Measurements from ENCODE around the gene ZNF260.
"Not testable (repeated sequence)": the region's sequence is repeated elsewhere in the genome, so short reads cannot be mapped to it uniquely, and the experiment has no call there.

ZNF260 gene

DNA sequence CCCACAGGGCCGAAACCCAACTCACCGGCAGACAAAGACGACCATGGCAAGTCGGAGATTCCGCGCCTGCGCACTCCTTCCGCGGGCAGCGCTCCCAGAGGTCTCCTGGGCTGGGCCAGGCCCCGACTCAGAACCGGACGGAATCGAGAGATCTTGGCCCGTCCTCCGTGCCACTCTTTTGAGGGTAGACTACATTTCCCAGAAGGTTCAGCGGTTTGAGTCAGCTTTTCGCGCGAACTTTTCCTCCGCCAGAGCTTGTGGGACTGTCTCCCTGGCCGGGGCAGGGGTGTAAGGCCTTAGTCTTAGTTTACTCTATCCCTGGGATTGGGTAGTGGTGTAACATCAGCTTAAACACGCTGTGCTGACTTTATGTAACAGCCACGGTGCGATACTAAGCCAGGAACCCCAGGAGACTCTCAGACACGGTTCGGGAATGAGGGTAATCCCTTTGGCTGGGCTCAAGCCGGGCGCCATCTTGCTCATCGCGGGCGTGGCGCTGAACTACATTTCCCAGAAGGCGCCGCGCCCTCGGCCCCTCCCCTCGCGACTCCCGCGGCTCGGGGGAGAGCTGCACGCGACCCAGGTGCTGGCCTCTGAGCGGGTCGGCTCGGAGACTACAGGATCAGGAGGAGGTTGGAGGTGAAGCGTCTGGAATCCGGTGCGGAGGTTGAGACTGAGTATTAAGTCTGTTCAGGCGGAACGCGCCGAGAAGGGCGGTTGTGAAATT, at the start of gene ZNF260:
Gene ZNF260 (minus strand): TSS at position 78 of the 727 bp plus-strand sequence. CDS start 13,033 bp downstream, outside the sequence.
- DNase-seq (ENCODE audit: low spot score): peak; percentile 92

DNA sequence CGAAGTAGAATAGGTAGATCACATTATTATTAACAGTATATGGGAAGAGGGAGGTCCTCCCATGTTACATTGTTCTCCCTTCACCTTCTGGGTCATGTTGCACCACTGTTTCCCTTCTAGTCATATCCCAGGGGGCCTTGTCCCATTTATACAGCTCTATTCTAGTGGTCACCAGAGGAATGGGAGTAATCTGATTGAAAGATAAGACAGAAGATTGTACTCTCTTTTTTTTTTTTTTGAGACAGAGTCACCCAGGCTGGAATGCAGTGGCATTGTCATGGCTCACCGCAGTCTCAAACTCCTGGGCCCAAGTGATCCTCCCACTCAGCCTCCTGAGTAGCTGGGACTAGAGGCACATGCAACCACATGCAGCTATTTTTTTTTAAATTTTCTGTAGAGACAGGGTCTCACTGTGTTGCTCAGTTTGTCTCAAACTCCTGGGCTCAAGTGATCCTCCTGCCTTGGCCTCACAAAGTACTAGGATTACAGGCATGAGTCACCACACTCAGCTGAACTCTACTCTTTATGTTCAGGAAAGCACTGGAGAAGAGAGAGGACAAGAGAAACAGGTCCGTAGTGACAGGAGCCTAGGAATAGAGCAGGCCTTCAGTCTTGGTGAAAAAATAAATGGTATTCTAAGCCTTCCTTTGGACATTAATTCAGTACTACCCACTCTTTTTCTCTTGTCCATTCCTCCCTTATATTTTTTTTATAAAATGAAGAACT, 49.4 kb upstream of the ZNF260 start:
- no peak for DNase-seq (ENCODE audit: low spot score)

DNA sequence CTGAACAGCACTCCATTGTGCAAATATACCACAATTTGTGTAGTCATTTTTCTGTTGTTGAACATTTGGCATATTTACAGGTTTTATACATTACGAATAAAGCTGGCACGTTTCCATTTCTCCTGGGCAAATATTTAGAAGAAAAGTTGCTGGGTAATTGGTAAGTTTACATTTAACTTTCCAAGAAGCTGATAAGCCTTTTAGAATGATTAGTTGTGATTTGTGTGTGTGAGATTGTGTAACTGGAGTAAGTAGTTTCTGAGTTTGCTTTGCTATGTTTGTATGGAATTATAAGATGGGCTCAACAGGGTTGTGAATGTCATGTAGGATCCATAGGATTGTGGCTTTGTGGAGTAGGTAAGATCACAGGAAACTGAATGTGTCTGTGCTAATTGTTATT, 46.7 kb upstream of the ZNF260 start:
- DNase-seq (ENCODE audit: low spot score): no peak

DNA sequence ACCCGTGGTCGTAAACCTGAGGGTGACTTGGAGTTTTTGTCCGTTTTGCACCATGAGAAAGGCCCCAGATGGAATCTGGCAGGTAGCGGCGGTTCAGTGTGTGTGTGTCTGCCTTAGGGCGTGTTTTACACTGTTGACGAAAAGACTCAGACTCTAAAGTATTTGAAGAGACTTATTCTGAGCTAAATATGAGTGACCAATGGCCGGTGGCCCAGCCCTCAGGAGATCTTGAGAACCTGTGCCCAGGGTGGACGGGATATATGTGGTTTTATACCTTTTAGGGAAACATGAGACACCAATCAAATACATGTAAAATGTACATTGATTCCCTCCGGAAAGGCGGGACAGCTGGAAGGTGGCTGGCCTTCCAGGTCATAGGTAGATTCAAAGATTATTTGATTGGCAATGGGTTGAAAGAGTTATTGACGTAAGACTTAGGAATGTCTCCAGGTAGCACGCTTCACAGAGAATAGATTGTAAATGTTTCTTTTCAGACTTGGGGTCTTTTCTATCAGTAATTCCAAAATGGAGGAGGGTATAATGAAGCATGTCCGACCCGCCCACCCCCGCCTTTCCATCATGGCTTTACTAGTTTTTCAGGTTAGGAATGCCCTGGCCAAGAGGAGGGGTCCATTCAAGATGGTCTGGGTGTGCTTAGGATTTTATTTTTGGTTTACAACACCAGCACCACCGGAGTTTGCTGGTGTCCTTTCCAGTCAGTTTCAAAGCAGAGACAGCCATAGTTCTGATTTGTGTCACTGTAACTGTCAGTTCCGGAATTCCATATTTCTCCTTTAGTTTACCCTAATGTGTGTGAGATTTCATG, 46.0 kb upstream of the ZNF260 start:
- DNase-seq (ENCODE audit: low spot score): no peak

DNA sequence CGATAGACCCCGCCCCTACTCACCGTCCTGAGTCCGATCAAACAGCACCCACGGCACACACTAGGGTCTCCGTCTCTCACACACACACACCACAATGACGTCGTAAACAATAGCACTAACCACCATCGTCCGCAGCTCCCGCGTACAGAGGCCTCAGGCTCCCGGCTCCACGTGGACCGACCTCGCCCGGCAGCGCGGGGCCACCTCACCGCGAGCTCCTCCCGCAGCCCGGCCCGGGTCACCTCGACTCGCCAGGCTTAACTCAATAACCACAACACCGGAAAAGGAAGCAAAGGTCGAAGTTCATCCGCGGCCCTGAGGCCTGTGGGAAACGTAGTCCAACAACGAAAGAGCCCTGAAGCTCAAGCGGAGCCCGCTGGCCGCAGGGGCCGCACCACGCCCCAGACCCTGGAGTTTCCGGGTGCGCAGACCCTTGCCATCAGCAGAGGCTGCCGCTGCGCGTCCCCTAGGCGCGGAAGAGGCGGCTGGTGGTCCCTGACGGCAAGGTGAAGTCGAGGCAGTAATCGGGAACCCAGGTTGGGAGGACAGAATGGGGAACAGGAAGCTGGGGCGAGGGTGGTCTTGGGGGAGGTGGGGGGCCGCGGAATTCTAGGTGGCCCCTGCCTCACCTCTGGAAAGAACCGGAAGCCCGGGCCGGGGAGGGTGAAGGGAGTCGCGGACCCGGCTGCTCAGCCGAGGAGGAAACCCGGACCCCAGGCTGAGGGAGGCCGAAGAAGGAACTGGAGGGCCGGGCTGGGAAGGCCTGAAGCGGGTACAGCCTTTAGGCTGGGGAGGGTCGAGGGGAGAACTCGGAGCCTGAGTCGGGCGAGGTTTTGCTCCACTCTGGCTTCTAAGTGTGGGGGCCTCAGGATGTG, 45.2 kb upstream of the ZNF260 start, which contains the start of gene ZNF529:
Gene ZNF529 (minus strand): TSS at position 273 of the 875 bp plus-strand sequence. CDS start 946 bp downstream, outside the sequence.
- DNase-seq (ENCODE audit: low spot score): peak; percentile 85

DNA sequence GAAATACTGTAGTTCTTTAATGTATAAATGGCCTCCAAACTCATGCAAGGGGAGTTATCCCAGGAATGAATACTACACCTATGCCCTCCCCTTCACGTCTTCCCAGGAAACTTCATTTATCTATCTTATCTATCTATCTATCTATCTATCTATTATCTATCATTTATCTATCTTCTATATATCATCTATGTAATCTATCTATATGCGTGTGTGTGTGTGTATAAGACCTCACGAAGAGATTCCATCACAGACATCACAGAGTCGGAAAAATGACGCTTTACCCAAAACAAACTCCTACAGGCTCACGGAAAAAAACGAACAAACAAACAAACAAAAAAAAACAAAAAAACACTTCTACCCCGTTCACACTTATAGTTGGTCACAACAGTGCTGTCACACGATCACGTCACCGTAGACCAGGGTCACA, 44.5 kb upstream of the ZNF260 start:
- DNase-seq (ENCODE audit: low spot score): no peak

DNA sequence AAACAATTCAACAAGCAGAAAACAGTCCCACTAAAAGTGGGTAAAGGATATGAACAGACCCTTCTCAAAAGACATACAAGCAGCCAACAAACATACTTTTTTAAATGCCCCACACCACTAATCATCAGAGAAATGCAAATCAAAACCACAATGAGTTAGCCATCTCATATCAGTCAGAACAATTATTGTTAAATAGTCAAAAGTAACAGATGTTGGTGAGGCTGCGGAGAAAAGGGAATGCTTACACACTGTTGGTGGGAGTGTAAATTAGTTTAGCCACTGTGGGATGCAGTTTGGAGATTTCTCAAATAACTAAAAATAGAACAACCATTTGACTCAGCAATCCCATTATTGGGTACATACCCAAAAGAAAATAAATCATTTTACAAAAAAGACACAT, 36.3 kb upstream of the ZNF260 start:
- no peak for DNase-seq (ENCODE audit: low spot score)

DNA sequence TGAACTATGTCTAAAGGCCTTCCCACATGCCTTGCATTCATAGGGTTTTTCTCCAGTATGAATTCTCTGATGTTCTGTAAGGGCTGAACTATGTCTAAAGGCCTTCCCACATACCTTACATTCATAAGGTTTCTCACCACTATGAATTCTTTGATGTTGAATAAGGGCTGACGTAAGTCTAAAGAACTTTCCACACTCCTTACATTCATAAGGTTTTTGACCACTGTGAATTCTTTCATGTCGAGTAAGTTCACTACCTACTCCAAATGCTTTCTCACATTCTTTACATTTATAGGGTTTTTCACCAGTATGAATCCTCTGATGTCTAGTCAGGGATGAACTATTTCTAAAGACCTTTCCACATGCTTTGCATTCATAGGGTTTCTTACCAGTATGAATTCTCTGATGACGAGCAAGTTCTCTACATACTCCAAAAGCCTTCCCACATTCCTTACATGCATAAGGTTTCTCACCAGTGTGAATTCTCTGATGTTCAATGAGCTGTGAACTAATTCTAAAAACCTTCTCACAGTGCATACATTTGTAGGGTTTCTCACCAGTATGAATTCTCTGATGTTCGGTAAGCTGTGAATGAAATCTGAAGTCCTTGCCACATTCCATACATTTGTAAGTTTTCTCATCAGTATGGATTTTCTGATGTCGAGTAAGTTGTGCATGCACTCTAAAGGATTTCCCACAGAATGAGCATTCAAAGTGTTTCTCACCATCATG, 19.1 kb upstream of the ZNF260 start:
- DNase-seq (ENCODE audit: low spot score): no peak

DNA sequence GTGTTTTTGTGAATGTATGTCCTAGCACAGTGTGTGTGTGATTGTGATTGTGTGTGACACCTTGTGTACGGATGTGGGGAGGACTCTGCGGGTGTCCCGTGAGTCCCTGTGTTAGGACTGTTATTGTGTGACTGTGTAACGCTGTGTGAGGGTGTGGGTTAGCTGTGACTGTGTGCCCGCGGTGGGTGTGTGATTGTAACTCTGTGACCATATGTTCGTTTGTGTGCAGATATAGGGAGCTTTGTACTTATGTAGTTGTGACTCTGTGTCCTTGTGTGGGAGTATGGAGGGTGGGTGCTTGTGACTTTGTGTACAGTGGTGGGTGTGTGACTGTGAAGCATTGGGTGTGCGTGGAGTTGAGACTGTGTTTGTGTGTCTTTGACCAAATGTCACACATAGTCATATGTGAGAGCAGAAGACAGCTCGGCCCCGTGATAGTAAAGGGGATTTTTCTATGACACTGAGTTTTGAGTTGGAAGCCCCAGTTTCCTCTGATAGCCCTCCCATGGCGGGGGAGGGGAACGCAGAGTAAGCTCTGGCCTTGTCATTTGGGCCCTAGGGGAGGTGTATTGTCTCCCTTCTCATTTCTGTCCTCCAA, 949 bp upstream of the ZNF260 start:
- no peak for DNase-seq (ENCODE audit: low spot score)

DNA sequence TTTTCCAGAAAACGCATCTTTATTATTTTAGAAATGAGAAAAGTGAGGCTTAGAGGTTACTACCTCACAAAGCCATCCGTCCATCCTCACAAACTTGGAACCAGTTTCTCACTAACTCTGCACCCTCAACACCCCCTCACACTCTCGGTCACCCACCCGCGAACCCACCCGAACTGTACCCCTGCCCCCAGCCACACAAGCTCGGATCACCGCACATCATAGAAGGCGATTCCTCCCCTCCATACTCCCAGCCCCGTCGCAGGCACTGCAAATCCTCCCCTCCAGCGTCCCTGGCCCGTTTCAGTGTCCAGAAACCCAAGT, 238 bp downstream of the ZNF260 start:
- no peak for DNase-seq (ENCODE audit: low spot score)

DNA sequence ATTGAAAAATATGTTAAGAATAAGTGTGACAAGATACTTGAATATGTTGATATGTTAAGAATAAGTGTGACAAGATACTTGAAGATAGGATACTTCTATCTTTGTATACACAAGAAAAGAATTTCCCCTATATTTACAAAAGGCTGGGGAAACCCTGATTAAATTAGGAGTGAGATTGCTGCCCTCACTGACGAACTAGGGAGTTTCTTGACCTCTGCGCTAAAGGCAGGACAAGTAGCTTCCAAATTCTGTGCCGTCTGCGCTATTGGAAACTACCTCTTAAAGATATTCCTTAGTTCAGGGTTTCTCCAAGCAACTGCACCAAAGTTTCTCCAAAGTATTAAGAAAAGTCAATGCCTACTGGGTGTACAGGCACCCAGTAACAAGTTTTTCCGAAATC, 730 bp downstream of the ZNF260 start:
- no peak for DNase-seq (ENCODE audit: low spot score)

DNA sequence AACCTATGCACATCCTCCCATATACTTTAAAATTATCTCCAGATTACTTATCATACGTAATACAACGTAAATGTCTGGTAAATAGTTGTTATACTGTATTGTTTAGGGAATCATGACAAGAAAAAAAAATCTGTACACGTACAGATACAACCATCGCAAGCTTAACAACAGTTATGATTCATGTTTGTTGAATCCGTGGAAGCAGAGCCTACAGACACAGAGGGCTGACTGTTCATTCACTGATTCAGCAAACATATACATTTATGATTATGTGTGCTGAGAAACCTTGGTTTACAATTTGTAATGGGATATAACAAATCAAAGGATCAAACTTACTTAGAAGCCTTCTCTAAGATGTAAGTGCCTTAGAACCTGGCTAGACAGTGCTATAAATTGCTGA, 1.5 kb downstream of the ZNF260 start:
- DNase-seq (ENCODE audit: low spot score): no peak

DNA sequence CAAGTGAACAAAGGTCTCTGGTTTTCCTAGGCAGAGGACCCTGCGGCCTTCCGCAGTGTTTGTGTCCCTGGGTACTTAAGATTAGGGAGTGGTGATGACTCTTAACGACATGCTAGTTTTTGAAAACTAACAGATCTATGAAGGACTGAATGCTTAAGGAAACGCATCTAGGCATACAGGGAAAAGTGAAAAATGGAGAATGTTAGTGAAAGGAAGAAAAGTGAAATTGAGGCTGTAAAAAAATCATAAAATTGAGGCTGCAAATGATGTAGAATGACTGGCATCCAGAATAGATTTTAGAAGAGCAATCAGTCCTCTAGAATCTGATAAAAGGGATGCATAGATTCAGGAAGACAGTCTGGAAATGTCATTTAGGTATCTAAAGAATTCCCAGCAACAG, 3.5 kb downstream of the ZNF260 start:
- DNase-seq (ENCODE audit: low spot score): no peak

DNA sequence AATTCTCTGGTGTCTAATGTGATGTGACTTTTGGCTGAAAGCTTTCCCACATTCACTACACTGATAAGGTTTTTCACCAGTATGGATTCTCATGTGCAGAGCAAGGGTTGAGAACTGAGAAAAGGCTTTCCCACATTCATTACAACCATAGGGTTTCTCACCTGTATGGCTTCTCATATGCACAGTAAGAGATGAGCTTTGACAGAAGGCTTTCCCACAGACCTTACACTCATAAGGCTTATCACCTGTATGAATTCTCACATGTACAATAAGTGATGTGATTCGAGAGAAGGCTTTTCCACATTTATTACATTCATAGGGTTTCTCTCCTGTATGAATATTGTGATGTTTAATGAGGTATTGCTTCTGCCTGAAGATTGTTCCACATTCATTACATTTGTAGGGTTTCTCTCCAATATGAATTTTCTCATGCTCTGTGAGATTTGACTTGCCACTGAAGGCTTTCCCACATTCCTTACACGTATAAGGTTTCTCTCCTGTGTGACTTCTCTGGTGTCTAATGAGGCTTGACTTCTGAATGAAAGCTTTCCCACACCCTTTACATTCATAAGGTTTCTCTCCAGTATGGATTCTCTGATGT, 14.0 kb downstream of the ZNF260 start:
- no peak for DNase-seq (ENCODE audit: low spot score)

DNA sequence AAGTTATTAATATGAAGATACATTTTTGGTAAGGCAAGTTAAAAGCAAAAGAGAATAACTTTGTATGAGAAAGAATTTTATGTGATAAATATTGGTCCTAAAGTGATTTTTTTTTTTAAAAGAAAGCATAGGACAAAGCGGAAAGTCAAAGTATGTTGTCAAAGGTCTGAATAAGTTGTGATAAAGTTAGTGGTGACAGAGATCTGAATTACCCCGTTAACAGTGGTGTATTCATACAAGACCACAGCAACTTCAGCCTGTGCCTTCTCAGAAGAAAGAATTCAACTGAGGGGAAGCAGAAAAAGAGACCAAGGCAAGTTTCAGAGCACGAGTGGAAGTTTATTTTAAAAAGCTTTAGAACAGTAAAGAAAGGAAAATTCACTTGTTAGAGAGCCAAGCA, 19.7 kb downstream of the ZNF260 start:
- DNase-seq (ENCODE audit: low spot score): no peak

DNA sequence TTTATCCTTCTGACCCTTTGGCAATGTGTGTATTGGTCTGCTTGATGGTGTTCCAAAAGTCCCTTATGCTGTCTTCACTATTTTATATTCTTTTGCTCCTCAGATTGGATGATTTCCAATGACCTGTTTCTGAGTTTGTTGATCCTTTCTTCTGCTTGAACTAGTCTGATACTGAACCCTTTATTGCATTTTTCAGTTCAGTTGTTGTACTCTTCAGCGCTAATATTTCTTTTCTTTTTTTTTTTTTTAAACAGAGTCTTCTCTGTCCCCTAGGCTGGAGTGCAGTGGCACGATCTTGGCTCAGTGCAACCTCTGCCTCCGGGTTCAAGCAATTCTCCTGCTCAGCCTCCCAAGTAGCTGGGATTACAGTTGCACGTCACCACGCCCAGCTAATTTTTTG, 26.1 kb downstream of the ZNF260 start:
- no peak for DNase-seq (ENCODE audit: low spot score)

DNA sequence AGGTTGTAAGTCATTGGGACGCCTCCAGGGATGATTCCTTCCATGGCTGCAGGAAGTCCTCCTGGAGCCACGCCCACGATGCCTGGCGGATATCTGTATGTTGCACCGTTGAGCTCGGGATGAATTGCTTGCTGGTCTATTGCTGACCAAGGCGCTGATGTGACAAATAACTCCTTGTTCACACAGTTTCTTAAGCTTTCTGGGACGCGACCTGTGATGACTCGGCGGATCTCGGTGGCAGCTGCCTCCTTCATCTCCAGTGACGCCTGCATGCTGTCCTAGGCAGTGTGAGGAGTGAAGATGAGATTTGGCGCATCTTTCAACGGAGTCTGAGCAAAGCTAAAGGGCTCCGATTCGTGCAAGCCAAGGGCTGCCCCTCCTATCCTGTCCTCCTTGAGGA, 31.1 kb downstream of the ZNF260 start:
- DNase-seq (ENCODE audit: low spot score): no peak

DNA sequence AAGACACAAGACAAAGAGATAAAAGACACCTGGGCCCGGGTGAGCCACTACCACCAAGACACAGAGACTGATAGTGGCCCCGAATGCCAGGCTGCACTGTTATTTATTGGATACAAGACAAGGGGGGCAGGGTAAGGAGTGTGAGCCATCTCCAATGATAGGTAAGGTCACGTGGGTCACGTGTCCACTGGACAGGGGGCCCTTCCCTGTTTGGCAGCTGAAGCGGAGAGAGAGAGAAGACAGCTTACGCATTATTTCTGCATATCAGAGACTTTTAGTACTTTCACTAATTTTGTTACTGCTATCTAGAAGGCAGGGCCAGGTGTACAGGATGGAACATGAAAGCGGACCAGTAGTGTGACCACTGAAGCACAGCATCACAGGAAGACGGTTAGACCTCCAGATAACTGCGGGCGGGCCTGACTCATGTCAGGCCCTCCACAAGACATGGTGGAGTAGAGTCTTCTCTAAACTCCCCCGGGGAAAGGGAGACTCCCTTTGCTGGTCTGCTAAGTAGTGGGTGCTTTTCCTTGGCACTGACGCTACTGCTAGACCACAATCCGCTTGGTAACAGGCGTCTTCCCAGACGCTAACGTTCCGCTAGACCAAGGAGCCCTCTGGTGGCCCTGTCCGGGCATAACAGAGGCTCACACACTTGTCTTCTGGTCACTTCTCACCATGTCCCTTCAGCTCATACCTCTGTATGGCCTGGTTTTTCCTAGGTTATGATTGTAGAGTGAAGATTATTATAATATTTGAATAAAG, 35.2 kb downstream of the ZNF260 start:
- peak; percentile 17 for DNase-seq (ENCODE audit: low spot score)

DNA sequence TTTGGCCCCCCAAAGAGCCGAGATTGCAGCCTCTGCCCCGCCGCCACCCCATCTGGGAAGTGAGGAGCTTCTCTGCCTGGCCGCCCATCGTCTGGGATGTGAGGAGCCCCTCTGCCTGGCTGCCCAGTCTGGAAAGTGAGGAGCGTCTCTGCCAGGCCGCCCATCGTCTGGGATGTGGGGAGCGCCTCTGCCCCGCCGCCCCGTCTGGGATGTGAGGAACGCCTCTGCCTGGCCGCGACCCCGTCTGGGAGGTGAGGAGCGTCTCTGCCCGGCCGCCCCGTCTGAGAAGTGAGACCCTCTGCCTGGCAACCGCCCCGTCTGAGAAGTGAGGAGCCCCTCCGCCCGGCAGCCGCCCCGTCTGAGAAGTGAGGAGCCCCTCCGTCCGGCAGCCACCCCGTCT, 37.2 kb downstream of the ZNF260 start:
- DNase-seq (ENCODE audit: low spot score): not testable (repeated sequence)

Measured in COLO829 (cell line).